Panc1 (cell line): ENCODE measurements around the gene LRRC70. TPM values are rescaled to one million over a fixed set of nuclear protein-coding genes. Genes with fewer than 3 reads are reported as not detected.
"Not testable (repeated sequence)": the region's sequence is repeated elsewhere in the genome, so short reads cannot be mapped to it uniquely, and the experiment has no call there.

Experiments used
- ATAC-seq: fragments of 200-7000 bp; cut with Tn5 transposase; 2 replicates; pipeline ENCODE4 v1.9.1; 2020; ENCODE audit warnings: mild to moderate bottlenecking, moderate library complexity
- BruUV-seq: library from RNA; stranded (reverse); fragments of 400-500 nt; replicated peaks from 2 replicates; lab custom pipeline; 2021; lab: Mats Ljungman, UMichigan
- CTCF ChIA-PET: fragments of 300-600 bp; sonication (Branson Sonifier 250); formaldehyde crosslinking; loops from one replicate; lab custom pipeline; 2022; ENCODE audit warnings: antibody characterized with exemption; lab: Charles Lee
- POLR2A ChIA-PET: fragments of 300-600 bp; sonication (Branson Sonifier 250); formaldehyde crosslinking; loops from one replicate; lab custom pipeline; 2022; ENCODE audit warnings: antibody characterized with exemption; lab: Charles Lee
- DNase-seq: peaks from one replicate; pipeline ENCODE4 v3.0.0-alpha.2; 2010; ENCODE audit warnings: low read depth, low spot score
- H3K27ac ChIP-seq: 2 replicates; pipeline ENCODE4 v1.5.1; 2011; ENCODE audit warnings: mild to moderate bottlenecking, low read length, inconsistent platforms
- H3K27me3 ChIP-seq: fragments of 200-500 bp; sonication (Bioruptor generic); 2 replicates; pipeline ENCODE4 v1.6.0; 2014; ENCODE audit warnings: low read length, inconsistent platforms; ENCODE audit not compliant: control insufficient read depth, insufficient read depth
- H3K36me3 ChIP-seq: fragments of 200-500 bp; sonication (Bioruptor generic); 2 replicates; pipeline ENCODE4 v1.5.1; 2014; ENCODE audit warnings: inconsistent platforms, mild to moderate bottlenecking, low read length, moderate library complexity; ENCODE audit not compliant: control insufficient read depth, insufficient read depth
- H3K4me1 ChIP-seq: 2 replicates; pipeline ENCODE4 v1.5.1; 2011; ENCODE audit warnings: inconsistent platforms, mild to moderate bottlenecking, low read length, moderate library complexity; ENCODE audit not compliant: control insufficient read depth, insufficient read depth
- H3K4me3 ChIP-seq, 2 experiments: 2 replicates each; pipeline ENCODE4 v1.5.1; 2011 to 2012; ENCODE audit warnings: low read depth in 2 of 2, low read length in 2 of 2, mild to moderate bottlenecking in 2 of 2, inconsistent platforms in 1 of 2, moderate library complexity in 1 of 2
- H3K9me3 ChIP-seq: fragments of 200-500 bp; sonication (Bioruptor generic); 2 replicates; pipeline ENCODE4 v1.5.1; 2014; ENCODE audit warnings: low read depth, mild to moderate bottlenecking, inconsistent platforms, low read length, moderate library complexity; ENCODE audit not compliant: control insufficient read depth, insufficient read depth
- POLR2AphosphoS5 ChIP-seq: IDR thresholded peaks from 2 replicates; pipeline ENCODE4 v1.6.1; 2012; ENCODE audit warnings: mild to moderate bottlenecking, low read depth, low read length, moderate library complexity
- SIN3A ChIP-seq: IDR thresholded peaks from 2 replicates; pipeline ENCODE4 v1.6.1; 2012; ENCODE audit warnings: low read depth, mild to moderate bottlenecking, low read length, moderate library complexity, borderline replicate concordance; ENCODE audit not compliant: insufficient read depth
- TCF7L2 ChIP-seq: IDR thresholded peaks from 2 replicates; pipeline ENCODE4 v1.6.1; 2011; ENCODE audit warnings: mild to moderate bottlenecking, low read depth, low read length, inconsistent platforms
- in situ Hi-C: cut with HindIII; loops from 2 replicates; pipeline ENCODE4 v1.10.0; 2016; ENCODE audit warnings: low sequenced_read_pairs, low pct_unique_long_range_greater_than_20kb
- intact Hi-C: fragments of 100-400 bp; cut with micrococcal nuclease; formaldehyde crosslinking; loops from one replicate; pipeline ENCODE4 v1.10.0; 2022; ENCODE audit not compliant: unreplicated experiment
- total RNA-seq: library from RNA; stranded (reverse); gene quantifications from one replicate; pipeline ENCODE4 v1.2.1, GENCODE V29; 2021; ENCODE audit not compliant: unreplicated experiment
- TF ChIP-seq, protein P1 (sequence below): fragments of 450-650 bp; IDR thresholded peaks from 2 replicates; pipeline ENCODE4 v1.5.1; 2017; ENCODE audit warnings: mild to moderate bottlenecking
- TF ChIP-seq, protein P2 (sequence below), 2 experiments: IDR thresholded peaks; 2 replicates each; pipeline ENCODE4 v1.6.1; 2011 to 2012; ENCODE audit warnings: low read depth in 2 of 2, control low read depth in 1 of 2, low read length in 1 of 2, mild to moderate bottlenecking in 1 of 2, moderate library complexity in 1 of 2; ENCODE audit not compliant: insufficient read depth in 1 of 2

LRRC70 gene
- total RNA-seq, 1 experiment from 2014 or later = 0.13 TPM

GRCh38 chr5:62565740-62566139 lies 12.9 kb upstream of the LRRC70 start:
- ATAC-seq, POLR2A ChIA-PET, H3K36me3 ChIP-seq, H3K27ac ChIP-seq, H3K4me1 ChIP-seq, intact Hi-C loops, CTCF ChIA-PET, DNase-seq, H3K27me3 ChIP-seq, H3K4me3 ChIP-seq, H3K9me3 ChIP-seq, in situ Hi-C loops, BruUV-seq: not testable (repeated sequence)

DNA sequence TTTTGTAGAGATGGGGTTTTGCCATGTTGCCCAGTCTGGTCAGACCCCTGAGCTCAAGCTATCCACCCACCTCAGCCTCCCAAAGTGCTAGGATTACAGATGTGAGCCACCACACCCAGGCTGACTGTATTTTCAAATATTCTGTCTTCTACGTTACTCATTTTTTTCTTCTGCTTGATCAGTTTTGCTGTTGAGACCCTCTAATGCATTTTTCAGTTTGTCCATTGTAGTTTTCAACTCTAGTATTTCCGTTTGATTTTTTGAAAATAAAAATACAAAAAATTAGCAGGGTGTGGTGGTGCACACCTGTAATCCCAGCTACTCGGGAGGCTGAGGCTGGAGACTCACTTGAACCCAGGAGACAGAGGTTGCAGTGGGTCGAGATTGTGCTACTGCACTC lies 10.5 kb upstream of the LRRC70 start:
- CTCF ChIA-PET = no interaction called here
- no peak for ATAC-seq
- in situ Hi-C loops (no loop called here), intact Hi-C loops (no loop called here)
- Histone ChIP-seq H3K4me3 (no peak overlapping the region), H3K4me1 (no peaks in the 10 kb centered on the region), H3K27me3 (no peaks in the 10 kb centered on the region), H3K9me3 (no peaks in the 10 kb centered on the region), H3K27ac (no peak overlapping the region), H3K36me3 (no peaks in the 10 kb centered on the region)
- TF ChIP-seq, protein P1, sequence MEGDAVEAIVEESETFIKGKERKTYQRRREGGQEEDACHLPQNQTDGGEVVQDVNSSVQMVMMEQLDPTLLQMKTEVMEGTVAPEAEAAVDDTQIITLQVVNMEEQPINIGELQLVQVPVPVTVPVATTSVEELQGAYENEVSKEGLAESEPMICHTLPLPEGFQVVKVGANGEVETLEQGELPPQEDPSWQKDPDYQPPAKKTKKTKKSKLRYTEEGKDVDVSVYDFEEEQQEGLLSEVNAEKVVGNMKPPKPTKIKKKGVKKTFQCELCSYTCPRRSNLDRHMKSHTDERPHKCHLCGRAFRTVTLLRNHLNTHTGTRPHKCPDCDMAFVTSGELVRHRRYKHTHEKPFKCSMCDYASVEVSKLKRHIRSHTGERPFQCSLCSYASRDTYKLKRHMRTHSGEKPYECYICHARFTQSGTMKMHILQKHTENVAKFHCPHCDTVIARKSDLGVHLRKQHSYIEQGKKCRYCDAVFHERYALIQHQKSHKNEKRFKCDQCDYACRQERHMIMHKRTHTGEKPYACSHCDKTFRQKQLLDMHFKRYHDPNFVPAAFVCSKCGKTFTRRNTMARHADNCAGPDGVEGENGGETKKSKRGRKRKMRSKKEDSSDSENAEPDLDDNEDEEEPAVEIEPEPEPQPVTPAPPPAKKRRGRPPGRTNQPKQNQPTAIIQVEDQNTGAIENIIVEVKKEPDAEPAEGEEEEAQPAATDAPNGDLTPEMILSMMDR = no peak
- POLR2A ChIA-PET = interaction anchor here (0.6 kb wide), 1 partner anchor 427 kb away, joined by 6 read pairs; no protein-coding TSS in a partner anchor
- no peak for DNase-seq
- BruUV-seq = no TSS peak

DNA sequence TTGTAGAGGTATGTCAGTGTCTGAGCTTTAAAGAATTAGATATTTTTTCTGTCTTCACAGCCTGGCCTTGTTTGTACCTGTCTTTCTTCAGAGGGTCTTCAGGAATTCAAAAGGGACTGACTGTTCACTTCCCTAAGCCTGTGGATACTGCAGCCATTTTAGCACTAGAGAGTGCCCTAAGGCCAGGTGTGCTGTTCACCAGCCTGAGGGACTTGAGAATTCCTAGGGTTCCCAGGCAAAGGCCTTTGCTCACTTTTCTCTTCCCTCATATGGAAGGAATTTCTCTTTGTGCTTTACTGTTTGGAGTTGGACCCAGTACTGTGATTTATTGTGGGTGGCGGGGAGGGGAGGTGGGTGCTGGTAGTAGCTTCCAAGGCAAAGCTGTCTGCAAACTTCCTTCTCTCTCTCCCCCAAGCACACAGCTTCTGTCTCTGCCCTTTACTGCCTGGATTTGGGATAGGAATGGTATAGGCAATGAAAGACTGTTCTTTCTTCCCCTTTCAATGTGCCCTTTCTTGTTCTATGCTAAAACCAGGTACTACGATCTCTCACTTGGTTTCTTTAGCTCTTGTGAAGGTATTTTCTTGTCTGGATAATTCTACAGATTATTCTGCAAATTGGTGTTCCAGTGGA lies 9.7 kb upstream of the LRRC70 start:
- intact Hi-C loops (no loop called here), in situ Hi-C loops (no loop called here)
- no peaks in the 10 kb centered on the region for H3K4me1 ChIP-seq
- H3K4me3 ChIP-seq = no peak overlapping the region
- no peaks in the 10 kb centered on the region for H3K36me3 ChIP-seq
- BruUV-seq = no TSS peak
- ChIA-PET CTCF (no interaction called here), POLR2A (interaction anchor here (0.6 kb wide), 1 partner anchor 428 kb away, joined by 6 read pairs; no protein-coding TSS in a partner anchor)
- no peak for DNase-seq
- no peak overlapping the region for H3K27ac ChIP-seq
- TF ChIP-seq, protein P1 = no peak
- TF ChIP-seq TCF7L2 = no peak
- no peak for TF ChIP-seq POLR2AphosphoS5
- no peak for TF ChIP-seq SIN3A
- TF ChIP-seq, protein P2, sequence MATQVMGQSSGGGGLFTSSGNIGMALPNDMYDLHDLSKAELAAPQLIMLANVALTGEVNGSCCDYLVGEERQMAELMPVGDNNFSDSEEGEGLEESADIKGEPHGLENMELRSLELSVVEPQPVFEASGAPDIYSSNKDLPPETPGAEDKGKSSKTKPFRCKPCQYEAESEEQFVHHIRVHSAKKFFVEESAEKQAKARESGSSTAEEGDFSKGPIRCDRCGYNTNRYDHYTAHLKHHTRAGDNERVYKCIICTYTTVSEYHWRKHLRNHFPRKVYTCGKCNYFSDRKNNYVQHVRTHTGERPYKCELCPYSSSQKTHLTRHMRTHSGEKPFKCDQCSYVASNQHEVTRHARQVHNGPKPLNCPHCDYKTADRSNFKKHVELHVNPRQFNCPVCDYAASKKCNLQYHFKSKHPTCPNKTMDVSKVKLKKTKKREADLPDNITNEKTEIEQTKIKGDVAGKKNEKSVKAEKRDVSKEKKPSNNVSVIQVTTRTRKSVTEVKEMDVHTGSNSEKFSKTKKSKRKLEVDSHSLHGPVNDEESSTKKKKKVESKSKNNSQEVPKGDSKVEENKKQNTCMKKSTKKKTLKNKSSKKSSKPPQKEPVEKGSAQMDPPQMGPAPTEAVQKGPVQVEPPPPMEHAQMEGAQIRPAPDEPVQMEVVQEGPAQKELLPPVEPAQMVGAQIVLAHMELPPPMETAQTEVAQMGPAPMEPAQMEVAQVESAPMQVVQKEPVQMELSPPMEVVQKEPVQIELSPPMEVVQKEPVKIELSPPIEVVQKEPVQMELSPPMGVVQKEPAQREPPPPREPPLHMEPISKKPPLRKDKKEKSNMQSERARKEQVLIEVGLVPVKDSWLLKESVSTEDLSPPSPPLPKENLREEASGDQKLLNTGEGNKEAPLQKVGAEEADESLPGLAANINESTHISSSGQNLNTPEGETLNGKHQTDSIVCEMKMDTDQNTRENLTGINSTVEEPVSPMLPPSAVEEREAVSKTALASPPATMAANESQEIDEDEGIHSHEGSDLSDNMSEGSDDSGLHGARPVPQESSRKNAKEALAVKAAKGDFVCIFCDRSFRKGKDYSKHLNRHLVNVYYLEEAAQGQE (IDR thresholded peaks at IDR 0.05; ENCODE audit: insufficient read depth in 1 of 2, low read depth in 2 of 2, low read length in 1 of 2) = no peak
- ATAC-seq = no peak
- no peaks in the 10 kb centered on the region for H3K27me3 ChIP-seq
- no peaks in the 10 kb centered on the region for H3K9me3 ChIP-seq
